K562 (cell line): ENCODE data around the gene C1QTNF12. TPM values are rescaled to one million over a fixed set of nuclear protein-coding genes. Genes with fewer than 3 reads are reported as not detected.

ENCODE experiments used
- MGA ChIP-seq: fragments of 450-650 bp; IDR thresholded peaks from 2 replicates; pipeline ENCODE4 v1.6.1; 2016; ENCODE audit warnings: mild to moderate bottlenecking, moderate library complexity
- PRPF4 ChIP-seq: fragments of 200-400 bp; formaldehyde crosslinking; IDR thresholded peaks from one replicate; pipeline ENCODE4 v1.6.1; 2017; ENCODE audit warnings: low read length, low read depth, mild to moderate bottlenecking; ENCODE audit not compliant: insufficient read depth, poor library complexity, severe bottlenecking
- RUNX1 ChIP-seq: sonication (generic); IDR thresholded peaks from 2 replicates; pipeline ENCODE4 v1.6.1; 2016; ENCODE audit warnings: antibody characterized with exemption, low read depth
- ZNF277 ChIP-seq: fragments of 250-450 bp; sonication (Bioruptor Pico); IDR thresholded peaks from 2 replicates; pipeline ENCODE4 v1.8.0; 2022; ENCODE audit warnings: inconsistent platforms, mild to moderate bottlenecking, moderate library complexity, borderline replicate concordance
- ZNF778 ChIP-seq: fragments of 450-650 bp; formaldehyde crosslinking; IDR thresholded peaks from 2 replicates; pipeline ENCODE4 v1.4.0; 2020; ENCODE audit warnings: mild to moderate bottlenecking, moderate library complexity
- polyA plus RNA-seq, 8 experiments: library from polyadenylated mRNA; depleted of rRNA in 4 of 8; stranded (reverse) in 5 of 8; unstranded in 3 of 8; fragments of >200 nt; fragmentation: Nextera tagmentation in 2 of 8; fragmentation: Illumina TruSeq in 1 of 8; extraction: Ambion mirVana in 2 of 8; extraction: Trizol in 1 of 8; gene quantifications; 2 replicates each; pipeline versions ENCODE4 v1.2.1 to v1.2.3, GENCODE V29; 2011 to 2014; ENCODE audit warnings: inconsistent platforms in 1 of 8, missing spikeins in 1 of 8
- total RNA-seq, 7 experiments: library from RNA; depleted of rRNA in 6 of 7; stranded (reverse); fragments of >200 nt in 6 of 7; fragmentation: Illumina TruSeq in 2 of 7; extraction: Trizol in 2 of 7; gene quantifications; 2 replicates each; pipeline versions ENCODE4 v1.2.1 to v1.2.3, GENCODE V29; 2011 to 2021; ENCODE audit warnings: low replicate concordance in 1 of 7

Gene C1QTNF12
- total and polyA plus RNA-seq, 9 of the 15 experiments (the other 6 are each of a cell fraction or from before 2014, with no cell fraction given) = 0.11 to 4.3 (median 0.93) TPM; not detected in 3

DNA sequence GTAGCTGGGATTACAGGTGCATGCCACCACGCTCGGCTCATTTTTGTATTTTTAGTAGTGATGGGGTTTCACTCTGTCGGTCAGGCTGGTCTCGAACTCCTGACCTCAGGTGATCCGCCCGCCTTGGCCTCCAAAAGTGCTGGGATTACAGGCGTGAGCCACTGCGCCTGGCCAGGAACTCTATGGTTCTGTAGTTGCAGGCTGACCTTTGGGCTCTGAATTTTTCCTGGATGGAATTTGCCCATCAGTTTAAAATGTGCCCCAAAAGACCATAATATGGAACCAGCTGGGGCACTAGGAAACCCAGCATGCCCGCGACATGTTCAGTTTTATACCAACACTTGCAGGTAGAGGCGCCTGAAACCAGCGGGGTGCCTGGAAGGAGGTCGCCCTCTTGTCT is 32.1 kb upstream of the C1QTNF12 start (continued):
- TF ChIP-seq MGA (no peak), PRPF4 (no peak), ZNF778 (CRISPR knock-in tag) (no peak), RUNX1 (no peak), ZNF277 (CRISPR knock-in tag) (no peak)
